Esophagus muscularis mucosa (tissue), 2 donors: ENCODE results near the gene CD8B.

Experiments
- POLR2A ChIP-seq: fragments of 450-650 bp; IDR thresholded peaks from one replicate; pipeline ENCODE4 v1.6.1; 2017; ENCODE audit warnings: antibody characterized with exemption, moderate library complexity, mild to moderate bottlenecking, low read depth
- POLR2AphosphoS5 ChIP-seq, 2 donors: sonication (generic); formaldehyde crosslinking; IDR thresholded peaks; one replicate each; pipeline ENCODE4 v1.6.1; 2017; ENCODE audit warnings: antibody characterized with exemption in 2 of 2

DNA sequence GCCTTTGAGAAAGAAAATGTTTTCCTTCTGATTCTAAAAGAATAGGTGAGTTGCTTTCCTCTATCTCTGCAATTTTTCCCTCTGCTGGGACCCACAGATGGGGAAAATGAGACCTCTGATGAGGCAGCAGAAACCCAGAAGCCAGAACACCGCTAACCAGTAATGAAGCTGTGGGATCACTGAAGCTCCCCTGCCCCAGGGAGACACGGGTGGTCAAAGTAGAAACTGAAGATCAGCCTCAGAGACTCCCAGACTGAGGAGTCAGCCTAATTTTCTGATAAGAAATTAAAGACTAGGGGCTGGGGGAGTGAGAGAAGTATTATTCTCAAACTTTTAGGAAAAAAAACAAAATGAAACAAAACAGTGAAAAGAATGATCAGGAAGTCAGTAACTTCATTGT is 30.1 kb downstream of the CD8B start:
- no peak for TF ChIP-seq POLR2AphosphoS5 (IDR thresholded peaks at IDR 0.05)
- no peak for TF ChIP-seq POLR2A
